Measurements from ENCODE around the gene KCNS1.

Gene KCNS1

DNA sequence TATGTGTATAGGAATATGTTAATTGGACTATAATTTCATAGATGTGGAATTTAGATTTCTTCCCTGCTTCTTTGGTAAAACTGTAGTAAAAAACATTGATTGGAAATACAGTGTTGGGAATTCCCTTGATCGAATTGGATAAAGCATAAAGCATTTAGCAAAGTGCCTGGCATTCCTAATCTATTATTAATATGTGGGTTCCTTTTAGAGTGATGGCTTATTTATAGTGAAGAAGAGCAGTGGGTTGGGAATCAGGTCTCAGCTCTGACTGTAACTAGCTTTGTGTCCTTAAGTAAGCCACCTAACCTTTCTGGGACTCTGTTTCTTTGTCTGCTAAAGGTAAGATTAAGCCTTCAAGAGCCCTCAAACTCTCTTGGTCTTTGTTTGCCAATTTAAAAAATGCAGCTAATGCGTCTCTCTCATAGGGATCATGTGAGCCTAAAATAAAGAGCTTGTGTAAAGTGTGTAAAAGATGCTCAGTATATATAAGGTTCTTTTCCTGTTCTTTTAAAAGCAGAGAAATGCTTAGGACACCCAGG is 53.3 kb downstream of the KCNS1 start:
- no peak for DNase-seq

DNA sequence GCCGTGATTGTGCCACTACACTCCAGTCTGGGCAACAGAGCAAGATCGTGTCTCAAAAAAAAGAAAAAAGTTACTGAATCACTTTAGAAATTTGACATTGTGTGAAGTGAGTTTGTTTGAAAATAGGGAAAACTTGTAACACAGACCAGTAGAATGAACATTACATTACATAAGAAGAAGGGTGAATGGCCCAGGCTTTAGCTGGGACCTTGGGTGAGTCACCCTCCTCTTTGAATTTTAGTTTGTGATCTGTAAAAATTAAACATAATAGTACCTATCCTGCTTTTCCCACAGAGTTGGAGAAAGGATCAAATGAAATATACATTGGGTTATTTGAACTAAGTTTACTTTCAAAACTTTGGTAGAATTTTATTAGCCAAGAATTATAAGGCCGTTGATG is 56.3 kb downstream of the KCNS1 start:
- no peak for DNase-seq

DNA sequence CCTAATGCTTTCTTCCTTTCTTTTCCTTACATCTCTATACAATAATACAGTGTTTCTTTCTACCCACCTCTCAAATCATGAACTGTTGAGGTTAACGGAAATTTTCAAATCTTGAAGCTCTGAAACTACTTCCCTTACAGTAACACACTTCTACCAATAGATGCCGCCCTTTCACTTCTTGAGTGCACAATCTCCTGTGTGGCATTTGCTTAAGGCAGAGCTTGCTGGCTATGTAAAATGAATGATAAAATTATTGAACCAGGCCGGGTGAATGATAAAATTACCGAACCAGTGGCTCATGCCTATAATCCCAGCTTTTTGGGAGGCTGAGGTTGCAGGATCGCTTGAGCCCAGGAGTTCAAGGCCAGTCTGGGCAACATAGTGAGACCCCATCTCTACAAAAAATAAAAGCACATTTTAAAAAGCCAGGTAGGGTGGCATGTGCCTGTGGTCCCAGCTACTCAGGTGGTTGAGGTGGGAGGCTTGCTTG is 56.8 kb downstream of the KCNS1 start:
- DNase-seq: peak; percentile 52

DNA sequence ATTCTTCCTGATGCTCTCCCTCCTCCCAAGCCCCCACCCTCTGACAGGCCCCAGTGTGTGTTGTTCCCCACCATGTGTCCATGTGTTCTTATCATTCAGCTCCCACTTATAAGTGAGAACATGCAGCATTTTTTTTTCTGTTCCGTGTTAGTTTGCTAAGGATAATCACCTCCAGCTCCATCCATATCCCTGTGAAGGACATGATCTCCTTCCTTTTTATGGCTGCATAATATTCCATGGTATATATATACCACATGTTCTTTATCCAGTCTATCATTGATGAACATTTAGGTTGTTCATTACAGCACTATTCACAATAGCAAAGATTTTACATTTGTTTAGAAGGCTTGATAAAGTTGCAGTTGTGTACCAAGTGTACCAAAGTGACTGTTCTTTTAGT is 57.9 kb downstream of the KCNS1 start:
- no peak for DNase-seq

Measured in NCI-H1092 (cell line).